ENCODE data around the gene XPA. TPM values are rescaled to one million over a fixed set of nuclear protein-coding genes. Genes with fewer than 3 reads are reported as not detected.

XPA gene
- total and polyA plus RNA-seq, 5 experiments from 2014 or later, result 22.2 to 39.2 (median 34.8) TPM

Other genes with a start within 250 kb of the XPA start
- gene TMOD1, start 195.7 kb downstream of the XPA start, total RNA-seq, result 1 to 10 TPM in 1 of 2 experiments, under 1 TPM in 1; 0.96 to 1.6 TPM
- gene TMOD1, start 195.7 kb downstream of the XPA start, polyA plus RNA-seq, result 1 to 10 TPM in 2 of 3 donors, under 1 TPM in 1; 0.92 to 2.7 (median 1.2) TPM
- gene TSTD2, start 64.0 kb downstream of the XPA start, total RNA-seq, result 10 to 100 TPM; 24.0 to 26.5 TPM
- 1 to 10 TPM; 7.0 to 8.9 (median 7.3) TPM for gene TSTD2, start 64.0 kb downstream of the XPA start, polyA plus RNA-seq
- 10 to 100 TPM; 41.4 to 43.6 TPM for gene NCBP1, start 63.5 kb downstream of the XPA start, total RNA-seq
- 10 to 100 TPM; 17.9 to 19.7 (median 18.1) TPM for gene NCBP1, start 63.5 kb downstream of the XPA start, polyA plus RNA-seq
- not detected for gene FOXE1, start 155.9 kb upstream of the XPA start, total RNA-seq
- gene FOXE1, start 155.9 kb upstream of the XPA start, polyA plus RNA-seq, result not detected
- 10 to 100 TPM; 40.2 to 51.5 TPM for gene TRMO, start 225.2 kb upstream of the XPA start, total RNA-seq
- gene TRMO, start 225.2 kb upstream of the XPA start, polyA plus RNA-seq, result 10 to 100 TPM; 11.7 to 18.0 (median 13.8) TPM
- gene HEMGN, start 240.8 kb upstream of the XPA start, total RNA-seq, result 1 to 10 TPM; 1.9 to 3.4 TPM
- 10 to 100 TPM in 1 of 3 donors, 1 to 10 TPM in 2; 7.6 to 11.0 (median 8.3) TPM for gene HEMGN, start 240.8 kb upstream of the XPA start, polyA plus RNA-seq

All from naive thymus-derived CD8-positive, alpha-beta T cell (primary cell).